Muscle of back (tissue), 11 donors: Measurements from ENCODE around the gene NAT8. TPM values are rescaled to one million over a fixed set of nuclear protein-coding genes. Genes with fewer than 3 reads are reported as not detected.
"Not testable (repeated sequence)": the region's sequence is repeated elsewhere in the genome, so short reads cannot be mapped to it uniquely, and the experiment has no call there.

Experiments
- DNase-seq, 3 donors: peaks; one replicate each; pipeline versions ENCODE4 v3.0.0 to v3.0.0-alpha.2; 2013
- polyA plus RNA-seq, 10 donors: library from polyadenylated mRNA; unstranded; fragments of 120-200 nt; gene quantifications; one replicate each; pipeline ENCODE4 v1.2.1, GENCODE V29; 2013; ENCODE audit not compliant: insufficient read length in 10 of 10

Gene NAT8
- polyA plus RNA-seq, 10 donors = 0.18 to 0.63 (median 0.29) TPM; not detected in 5

DNA sequence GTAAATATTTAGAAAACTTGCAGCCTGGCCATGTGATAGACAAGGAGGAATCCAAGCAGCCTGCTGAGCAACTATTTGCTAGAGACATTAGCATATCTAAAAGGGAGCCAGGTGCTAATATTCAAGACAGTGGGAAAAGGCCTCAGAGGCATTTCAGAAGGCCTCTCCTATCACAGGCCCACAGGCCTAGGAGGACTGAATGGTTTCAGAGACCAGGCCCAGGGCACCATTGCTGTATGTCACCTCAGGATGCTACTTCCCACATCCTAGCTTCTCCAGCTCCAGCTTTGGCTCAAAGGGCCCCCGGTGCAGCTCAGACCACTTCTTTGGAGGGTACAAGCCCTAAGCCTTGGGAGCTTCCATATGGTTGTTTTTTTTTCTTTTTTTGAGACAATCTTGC lies 3.8 kb downstream of the NAT8 start:
- DNase-seq = no peak

GRCh38 chr2:73636977-73637376 lies 5.2 kb downstream of the NAT8 start:
- DNase-seq = not testable (repeated sequence)

GRCh38 chr2:73630662-73631266 lies 11.5 kb downstream of the NAT8 start:
- not testable (repeated sequence) for DNase-seq

- not testable (repeated sequence) for DNase-seq
Measured at GRCh38 chr2:73628493-73628892, 13.7 kb downstream of the NAT8 start.

GRCh38 chr2:73626237-73626636 lies 16.0 kb downstream of the NAT8 start:
- DNase-seq = not testable (repeated sequence)

- DNase-seq = not testable (repeated sequence)
Measured at GRCh38 chr2:73624625-73625024, 17.6 kb downstream of the NAT8 start.

- not testable (repeated sequence) for DNase-seq
Measured at GRCh38 chr2:73624036-73624435, 18.2 kb downstream of the NAT8 start.

- not testable (repeated sequence) for DNase-seq
Measured at GRCh38 chr2:73619925-73620324, 22.3 kb downstream of the NAT8 start.

- no peak for DNase-seq
Measured at GRCh38 chr2:73614997-73615396, 27.2 kb downstream of the NAT8 start.

GRCh38 chr2:73614105-73614504 lies 28.1 kb downstream of the NAT8 start:
- no peak for DNase-seq

GRCh38 chr2:73611867-73612266 lies 30.4 kb downstream of the NAT8 start:
- no peak for DNase-seq

DNA sequence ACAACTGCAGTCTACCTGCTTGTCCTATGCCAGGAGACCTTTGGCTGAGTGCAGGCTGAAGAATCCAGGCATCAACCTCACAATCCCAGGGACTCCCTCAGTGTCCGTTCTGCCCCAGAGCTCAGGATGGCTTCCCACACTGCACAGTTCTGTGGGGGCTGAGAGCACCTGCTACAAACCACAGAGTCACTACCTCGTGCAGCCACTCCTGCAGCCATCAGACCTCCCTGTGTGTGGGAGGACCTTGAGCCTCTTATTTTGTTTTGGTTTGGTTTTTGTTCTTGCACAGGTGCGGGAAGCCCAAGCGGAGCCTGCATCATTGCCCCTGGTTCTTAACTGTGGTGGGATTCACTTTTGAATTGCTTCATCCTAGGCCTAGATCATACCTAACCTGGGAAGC lies 31.0 kb downstream of the NAT8 start:
- DNase-seq = no peak

- DNase-seq = no peak
Measured at GRCh38 chr2:73610111-73610510, 32.1 kb downstream of the NAT8 start.

- DNase-seq = not testable (repeated sequence)
Measured at GRCh38 chr2:73604589-73604988, 37.6 kb downstream of the NAT8 start.

GRCh38 chr2:73603099-73603588 lies 39.1 kb downstream of the NAT8 start:
- peak in 1 of 3 donors; percentile 11 for DNase-seq

DNA sequence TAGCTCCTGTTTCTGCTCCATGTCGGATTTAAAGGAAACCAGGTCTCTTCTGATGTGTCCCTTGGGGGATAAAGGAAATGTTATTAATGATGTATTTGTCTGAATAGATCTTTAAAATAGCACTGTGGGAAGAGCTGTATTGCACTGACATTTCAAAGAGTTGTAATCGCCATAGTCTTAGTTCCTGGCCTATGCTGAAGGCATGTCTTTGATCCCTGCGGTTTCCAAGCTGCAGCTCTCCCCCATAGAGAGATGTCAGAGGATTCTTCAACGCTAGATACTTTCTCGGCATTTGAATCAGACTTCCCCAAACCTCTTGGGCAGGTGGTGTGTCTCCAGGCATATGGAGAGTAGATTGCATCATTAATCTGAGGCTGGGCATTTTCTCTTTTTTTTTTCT lies 40.4 kb downstream of the NAT8 start:
- no peak for DNase-seq

DNA sequence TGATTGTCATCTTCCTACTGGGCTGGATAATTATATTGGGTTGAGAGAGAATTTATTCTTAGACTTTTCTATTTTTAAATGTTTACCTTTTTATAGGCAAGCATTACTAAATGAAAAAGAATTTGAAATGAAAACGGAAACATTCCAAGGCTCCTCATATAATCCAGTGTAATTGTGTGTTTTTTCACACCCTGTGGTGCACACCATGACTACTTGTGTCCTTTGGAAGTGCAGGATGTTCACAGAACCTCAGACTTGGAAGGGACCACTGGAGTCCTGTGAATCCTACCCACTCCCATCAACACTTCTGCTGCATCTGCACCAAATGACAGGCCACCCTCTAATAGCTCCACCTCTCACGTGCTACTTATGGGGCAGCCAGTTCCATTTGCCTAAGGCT lies 48.0 kb downstream of the NAT8 start:
- no peak for DNase-seq

DNA sequence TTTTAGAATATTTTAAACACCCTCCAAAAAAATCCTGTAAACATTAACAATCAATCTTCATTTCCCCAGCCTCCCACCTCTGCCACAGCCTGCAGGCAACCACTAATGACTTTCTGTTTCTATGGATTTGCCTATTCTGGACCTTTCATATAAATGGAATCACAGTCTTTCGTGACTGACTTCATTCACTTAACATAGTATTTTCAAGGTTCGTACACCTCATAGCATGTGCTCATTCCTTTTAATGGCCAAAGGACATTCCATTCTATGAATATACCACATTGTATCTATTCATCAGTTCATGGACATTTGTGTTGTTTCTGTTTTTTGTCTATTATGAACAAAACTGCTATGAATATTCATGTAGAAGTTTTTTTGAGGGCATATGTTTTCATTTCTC lies 48.5 kb downstream of the NAT8 start:
- DNase-seq = no peak

Other genes starting within 250 kb of the NAT8 start
- 10 to 100 TPM; 40.1 to 49.2 (median 44.3) TPM for gene TPRKB, start 94.9 kb upstream of the NAT8 start, polyA plus RNA-seq
- gene DUSP11, start 137.7 kb upstream of the NAT8 start, polyA plus RNA-seq = 10 to 100 TPM; 16.5 to 22.3 (median 19.7) TPM
- gene C2orf78, start 141.8 kb upstream of the NAT8 start, polyA plus RNA-seq = not detected
- 10 to 100 TPM; 33.9 to 51.4 (median 40.0) TPM for gene STAMBP, start 186.5 kb upstream of the NAT8 start, polyA plus RNA-seq